CD8-positive, alpha-beta memory T cell (primary cell): ENCODE results near the gene SEMA5A. TPM values are rescaled to one million over a fixed set of nuclear protein-coding genes. Genes with fewer than 3 reads are reported as not detected.

Experiments
- CTCF ChIA-PET: fragments of 350-600 bp; sonication (Branson Sonifier 250); formaldehyde crosslinking; loops from one replicate; lab custom pipeline; 2021; ENCODE audit warnings: antibody characterized with exemption; lab: Charles Lee
- POLR2A ChIA-PET: fragments of 350-600 bp; sonication (Branson Sonifier 250); formaldehyde crosslinking; loops from one replicate; lab custom pipeline; 2021; ENCODE audit warnings: antibody characterized with exemption; lab: Charles Lee
- DNase-seq, 5 donors: peaks; one replicate each; pipeline versions ENCODE4 v3.0.0 to v3.0.0-alpha.2; 2020 to 2022; ENCODE audit warnings: mixed read lengths in 1 of 5
- H3K27ac ChIP-seq: one replicate; pipeline ENCODE4 v1.7.0; 2013; ENCODE audit warnings: low read depth, mild to moderate bottlenecking, low read length, moderate library complexity
- H3K27me3 ChIP-seq: 2 replicates; pipeline ENCODE4 v1.7.0; 2013; ENCODE audit warnings: low read length, mild to moderate bottlenecking; ENCODE audit not compliant: insufficient read depth, poor library complexity, severe bottlenecking
- H3K36me3 ChIP-seq: 2 replicates; pipeline ENCODE4 v1.7.0; 2013; ENCODE audit warnings: mild to moderate bottlenecking, low read length, moderate library complexity; ENCODE audit not compliant: insufficient read depth
- H3K4me1 ChIP-seq: 2 replicates; pipeline ENCODE4 v1.7.0; 2013; ENCODE audit warnings: mild to moderate bottlenecking, low read length, moderate library complexity; ENCODE audit not compliant: insufficient read depth
- H3K4me3 ChIP-seq: 2 replicates; pipeline ENCODE4 v1.7.0; 2013; ENCODE audit warnings: mild to moderate bottlenecking, low read length
- H3K9me3 ChIP-seq: 2 replicates; pipeline ENCODE4 v1.7.0; 2013; ENCODE audit warnings: mild to moderate bottlenecking, low read length
- H3K27ac Mint-ChIP-seq, 8 donors: one replicate each; pipeline ENCODE4 v1.8.0; 2020 to 2021; ENCODE audit warnings: mixed read lengths in 8 of 8, mild to moderate bottlenecking in 6 of 8, inconsistent platforms in 3 of 8, moderate library complexity in 3 of 8
- H3K27me3 Mint-ChIP-seq, 2 donors: one replicate each; pipeline ENCODE4 v1.8.0; 2020 to 2021; ENCODE audit warnings: mixed read lengths in 2 of 2, mild to moderate bottlenecking in 1 of 2, moderate library complexity in 1 of 2
- H3K36me3 Mint-ChIP-seq, 3 donors: one replicate each; pipeline ENCODE4 v1.8.0; 2020 to 2021; ENCODE audit warnings: mixed read lengths in 3 of 3, inconsistent platforms in 1 of 3, mild to moderate bottlenecking in 1 of 3
- H3K4me1 Mint-ChIP-seq, 3 donors: one replicate each; pipeline ENCODE4 v1.8.0; 2020 to 2021; ENCODE audit warnings: mixed read lengths in 3 of 3, inconsistent platforms in 1 of 3, mild to moderate bottlenecking in 1 of 3
- H3K4me3 Mint-ChIP-seq, 7 donors: one replicate each; pipeline ENCODE4 v1.8.0; 2020 to 2021; ENCODE audit warnings: mixed read lengths in 7 of 7, mild to moderate bottlenecking in 6 of 7, moderate library complexity in 4 of 7, inconsistent platforms in 2 of 7
- H3K9me3 Mint-ChIP-seq, 5 donors: one replicate each; pipeline ENCODE4 v1.8.0; 2020 to 2022; ENCODE audit warnings: mixed read lengths in 5 of 5, mild to moderate bottlenecking in 3 of 5, moderate library complexity in 2 of 5, inconsistent platforms in 1 of 5
- polyA plus RNA-seq: library from polyadenylated mRNA; unstranded; fragments of 300-500 nt; fragmentation: Illumina TruSeq; gene quantifications from one replicate; pipeline ENCODE4 v1.2.3, GENCODE V29; 2021
- total RNA-seq, 2 experiments: library from RNA; stranded (reverse); gene quantifications; one replicate each; pipeline ENCODE4 v1.2.3, GENCODE V29; 2021

The SEMA5A gene
- total and polyA plus RNA-seq, 3 experiments from 2014 or later: not detected

DNA sequence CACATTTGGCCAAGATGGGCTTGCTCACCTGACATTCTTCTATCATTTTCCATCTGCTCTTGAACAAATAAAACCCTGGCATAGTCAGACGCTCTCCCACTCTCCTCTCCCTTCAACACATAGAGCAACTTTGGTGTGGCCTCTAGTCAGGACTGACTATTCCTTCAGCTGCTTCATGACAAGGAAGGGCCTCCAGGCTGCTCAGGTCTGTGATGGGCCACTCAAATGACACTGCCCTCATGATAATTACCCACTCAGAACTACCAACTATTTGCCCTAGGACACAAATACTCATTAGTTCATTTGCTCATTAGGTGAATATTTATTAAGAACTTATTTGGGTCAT lies 376.3 kb downstream of the SEMA5A start:
- CTCF ChIA-PET: no interaction called here
- Histone ChIP-seq H3K4me1 (no peaks in the 10 kb centered on the region), H3K36me3 (no peaks in the 10 kb centered on the region), H3K27ac (no peak overlapping the region), H3K9me3 (no peaks in the 10 kb centered on the region), H3K4me3 (no peak overlapping the region), H3K27me3 (no peaks in the 10 kb centered on the region)
- DNase-seq: no peak
- peaks cover 0 to 13% (median 6%) of the 10 kb centered on the region in 5 donors for H3K9me3 Mint-ChIP-seq
- no peaks in the 10 kb centered on the region for H3K27me3 Mint-ChIP-seq
- POLR2A ChIA-PET: no interaction called here
- H3K27ac Mint-ChIP-seq: no peak overlapping the region
- no peaks in the 10 kb centered on the region for H3K4me1 Mint-ChIP-seq
- H3K4me3 Mint-ChIP-seq: no peak overlapping the region
- H3K36me3 Mint-ChIP-seq: no peaks in the 10 kb centered on the region

DNA sequence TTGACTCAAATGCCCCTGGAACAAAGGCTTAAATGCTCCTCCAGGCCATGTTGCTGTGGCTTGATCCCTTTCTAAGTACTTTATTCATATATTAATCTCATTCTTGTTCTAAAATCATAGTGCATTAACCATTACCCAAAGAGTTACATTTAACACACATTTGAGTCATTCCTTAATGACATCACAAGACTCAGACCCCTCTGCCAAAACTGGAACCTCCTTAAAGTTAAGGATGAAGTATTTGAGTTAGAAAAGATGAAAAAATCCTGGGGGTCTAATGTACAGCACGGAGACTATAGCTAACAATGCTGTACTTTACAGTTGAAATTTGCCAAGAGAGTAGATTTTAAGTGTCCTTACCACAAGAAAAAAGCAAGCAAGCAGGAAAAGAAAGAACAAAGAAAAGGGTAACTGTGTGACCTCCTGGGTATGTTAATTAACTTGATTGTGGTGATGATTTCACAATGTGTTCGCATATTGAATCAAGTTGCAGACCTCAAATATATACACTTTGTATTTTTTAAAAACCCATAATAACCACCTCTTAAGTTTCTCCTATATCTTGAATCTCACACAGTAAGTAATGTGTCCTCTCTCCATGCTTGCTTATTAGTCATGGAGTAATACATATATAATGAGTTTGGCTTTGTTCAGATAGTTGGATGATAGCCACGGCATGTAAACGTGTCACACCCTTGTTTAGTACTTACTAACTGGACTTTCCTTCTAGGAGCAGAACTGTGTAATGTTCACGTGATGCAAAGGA lies 376.9 kb downstream of the SEMA5A start:
- POLR2A ChIA-PET: no interaction called here
- no peak overlapping the region for H3K27ac ChIP-seq
- H3K9me3 Mint-ChIP-seq: peaks cover 0 to 13% (median 6%) of the 10 kb centered on the region in 5 donors

GRCh38 chr5:9166202-9167112 lies 379.4 kb downstream of the SEMA5A start:
- no peaks in the 10 kb centered on the region for H3K36me3 ChIP-seq
- H3K9me3 ChIP-seq: no peaks in the 10 kb centered on the region
- Mint-ChIP-seq H3K4me3 (no peak overlapping the region), H3K36me3 (no peaks in the 10 kb centered on the region), H3K27me3 (no peaks in the 10 kb centered on the region), H3K27ac (peak overlapping the region in 1 of 8 donors; percentile 50), H3K9me3 (peaks cover 0 to 9% (median 6%) of the 10 kb centered on the region in 5 donors), H3K4me1 (no peaks in the 10 kb centered on the region)
- no peaks in the 10 kb centered on the region for H3K27me3 ChIP-seq
- no peak for DNase-seq
- H3K27ac ChIP-seq: no peak overlapping the region
- POLR2A ChIA-PET: no interaction called here
- CTCF ChIA-PET: no interaction called here
- no peaks in the 10 kb centered on the region for H3K4me1 ChIP-seq
- H3K4me3 ChIP-seq: no peak overlapping the region

More for the DNA sequence above, 376.9 kb downstream of the SEMA5A start:
- Mint-ChIP-seq H3K36me3 (no peaks in the 10 kb centered on the region), H3K27me3 (no peaks in the 10 kb centered on the region), H3K27ac (no peak overlapping the region), H3K4me1 (no peaks in the 10 kb centered on the region), H3K4me3 (no peak overlapping the region)
- CTCF ChIA-PET: interaction anchor here (0.8 kb wide), 1 partner anchor 106 kb away, joined by 3 read pairs; no protein-coding TSS in a partner anchor
- H3K4me3 ChIP-seq: no peak overlapping the region
- no peaks in the 10 kb centered on the region for H3K27me3 ChIP-seq
- no peaks in the 10 kb centered on the region for H3K36me3 ChIP-seq
- no peak for DNase-seq
- no peaks in the 10 kb centered on the region for H3K9me3 ChIP-seq
- no peaks in the 10 kb centered on the region for H3K4me1 ChIP-seq

DNA sequence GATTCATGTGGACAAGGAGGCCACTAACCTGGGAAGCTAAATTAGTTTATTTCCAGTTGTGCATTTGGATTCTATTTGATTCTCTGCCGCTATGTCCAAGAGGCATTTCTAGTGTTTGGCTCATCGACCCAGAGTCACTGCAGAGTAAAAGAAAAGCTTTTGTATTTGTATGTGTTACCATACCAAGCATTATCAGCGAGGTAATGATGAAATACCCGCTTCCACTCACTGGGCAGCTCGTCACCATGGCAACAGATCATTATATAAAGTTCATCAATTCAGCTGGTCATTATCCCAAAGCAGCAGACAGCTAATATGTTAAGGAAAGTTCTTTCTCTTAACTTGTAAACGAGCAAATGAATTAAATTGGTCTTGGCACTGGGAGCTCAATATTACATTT lies 380.3 kb downstream of the SEMA5A start:
- no peak for DNase-seq
- CTCF ChIA-PET: no interaction called here
- H3K9me3 Mint-ChIP-seq: peaks cover 0 to 9% (median 3%) of the 10 kb centered on the region in 5 donors
- H3K9me3 ChIP-seq: no peaks in the 10 kb centered on the region
- no peaks in the 10 kb centered on the region for H3K36me3 Mint-ChIP-seq
- no peaks in the 10 kb centered on the region for H3K4me1 Mint-ChIP-seq
- no peak overlapping the region for H3K27ac Mint-ChIP-seq
- POLR2A ChIA-PET: no interaction called here
- H3K27me3 Mint-ChIP-seq: no peaks in the 10 kb centered on the region
- no peaks in the 10 kb centered on the region for H3K36me3 ChIP-seq
- no peaks in the 10 kb centered on the region for H3K4me1 ChIP-seq
- H3K4me3 Mint-ChIP-seq: no peak overlapping the region
- no peak overlapping the region for H3K27ac ChIP-seq
- no peak overlapping the region for H3K4me3 ChIP-seq
- no peaks in the 10 kb centered on the region for H3K27me3 ChIP-seq

DNA sequence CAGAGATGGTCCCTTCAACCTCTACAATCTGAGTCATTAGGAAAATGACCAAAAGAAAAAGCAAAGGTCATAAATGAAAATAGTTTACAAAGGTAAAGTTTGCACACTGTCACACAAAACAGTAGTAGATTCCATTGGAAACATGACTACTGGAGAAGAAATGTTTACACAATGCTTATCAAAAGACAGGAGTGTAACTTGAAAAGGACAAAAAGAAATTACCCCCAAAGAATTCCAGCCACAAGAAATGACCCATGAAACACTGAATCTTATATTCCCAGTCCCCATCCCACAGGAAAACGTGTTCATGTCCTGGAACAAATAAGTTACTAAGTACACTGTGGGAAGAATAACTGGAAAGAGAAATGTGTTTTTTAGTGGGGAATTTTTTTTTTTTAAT lies 385.1 kb downstream of the SEMA5A start:
- H3K36me3 Mint-ChIP-seq: no peaks in the 10 kb centered on the region
- H3K4me1 Mint-ChIP-seq: no peaks in the 10 kb centered on the region
- Histone ChIP-seq H3K4me1 (no peaks in the 10 kb centered on the region), H3K4me3 (no peak overlapping the region), H3K27ac (no peak overlapping the region), H3K27me3 (no peaks in the 10 kb centered on the region), H3K36me3 (no peaks in the 10 kb centered on the region), H3K9me3 (no peaks in the 10 kb centered on the region)
- H3K9me3 Mint-ChIP-seq: peaks cover 0 to 10% (median 2%) of the 10 kb centered on the region in 5 donors
- no peaks in the 10 kb centered on the region for H3K27me3 Mint-ChIP-seq
- no peak for DNase-seq
- H3K27ac Mint-ChIP-seq: no peak overlapping the region
- ChIA-PET CTCF (no interaction called here), POLR2A (no interaction called here)
- H3K4me3 Mint-ChIP-seq: no peak overlapping the region

DNA sequence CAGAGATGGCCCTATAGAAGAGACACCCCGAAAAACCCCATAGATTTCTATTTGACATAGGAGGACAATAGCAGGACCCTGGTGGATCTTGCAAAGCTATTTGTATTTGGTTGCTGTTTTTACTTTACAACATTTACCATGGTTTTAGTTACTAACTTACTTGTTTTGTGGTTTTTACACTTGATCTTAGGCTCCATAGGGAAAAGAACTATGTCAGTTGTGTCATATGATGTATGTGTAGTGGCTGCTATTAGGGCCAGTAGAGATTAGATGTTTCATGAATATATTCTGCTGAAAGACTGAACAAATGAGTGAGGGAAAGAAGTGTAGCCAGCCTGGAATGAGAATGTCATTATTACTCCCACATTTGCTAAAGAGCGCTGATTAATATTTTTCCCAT lies 388.1 kb downstream of the SEMA5A start:
- H3K4me1 Mint-ChIP-seq: no peaks in the 10 kb centered on the region

GRCh38 chr5:9157020-9157419 lies 388.9 kb downstream of the SEMA5A start:
- no peaks in the 10 kb centered on the region for H3K4me1 ChIP-seq
- no peak overlapping the region for H3K4me3 Mint-ChIP-seq
- no peaks in the 10 kb centered on the region for H3K27me3 Mint-ChIP-seq
- no peaks in the 10 kb centered on the region for H3K36me3 Mint-ChIP-seq
- no peak overlapping the region for H3K27ac ChIP-seq
- peaks cover 0 to 13% (median 4%) of the 10 kb centered on the region in 5 donors for H3K9me3 Mint-ChIP-seq
- ChIA-PET CTCF (no interaction called here), POLR2A (no interaction called here)
- H3K9me3 ChIP-seq: no peaks in the 10 kb centered on the region
- no peak overlapping the region for H3K27ac Mint-ChIP-seq
- H3K27me3 ChIP-seq: no peaks in the 10 kb centered on the region
- no peak overlapping the region for H3K4me3 ChIP-seq
- no peak for DNase-seq
- H3K4me1 Mint-ChIP-seq: no peaks in the 10 kb centered on the region
- H3K36me3 ChIP-seq: no peaks in the 10 kb centered on the region

More for the DNA sequence above, 388.1 kb downstream of the SEMA5A start:
- no peak overlapping the region for H3K4me3 ChIP-seq
- H3K36me3 ChIP-seq: no peaks in the 10 kb centered on the region
- H3K9me3 ChIP-seq: no peaks in the 10 kb centered on the region
- H3K9me3 Mint-ChIP-seq: peaks cover 0 to 13% (median 4%) of the 10 kb centered on the region in 5 donors
- no peaks in the 10 kb centered on the region for H3K27me3 Mint-ChIP-seq
- ChIA-PET CTCF (no interaction called here), POLR2A (no interaction called here)
- H3K4me1 ChIP-seq: no peaks in the 10 kb centered on the region
- no peak for DNase-seq
- no peak overlapping the region for H3K27ac Mint-ChIP-seq
- H3K27me3 ChIP-seq: no peaks in the 10 kb centered on the region
- no peaks in the 10 kb centered on the region for H3K36me3 Mint-ChIP-seq
- H3K27ac ChIP-seq: no peak overlapping the region
- no peak overlapping the region for H3K4me3 Mint-ChIP-seq

DNA sequence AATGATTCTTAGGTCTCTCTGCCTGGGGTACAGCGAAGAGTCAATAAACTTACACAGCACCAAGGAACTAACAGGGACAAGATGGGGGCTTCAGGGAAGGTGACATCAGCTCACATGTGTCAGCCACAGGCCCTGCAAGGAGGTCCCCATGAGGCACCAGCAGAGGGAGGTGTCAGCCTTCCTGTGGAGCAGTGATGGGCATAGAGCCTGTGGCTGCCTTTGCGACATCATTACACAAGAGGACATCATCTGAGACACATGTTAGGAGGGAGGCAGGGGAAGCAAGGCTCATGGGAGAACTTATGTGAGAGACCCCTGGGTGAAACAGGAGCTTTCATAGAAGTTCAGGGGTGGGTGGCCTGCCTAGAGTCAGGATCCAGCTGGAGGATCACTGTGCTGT lies 389.6 kb downstream of the SEMA5A start:
- H3K27ac ChIP-seq: no peak overlapping the region
- no peaks in the 10 kb centered on the region for H3K9me3 ChIP-seq
- Mint-ChIP-seq H3K4me3 (no peak overlapping the region), H3K27ac (no peak overlapping the region), H3K27me3 (no peaks in the 10 kb centered on the region), H3K9me3 (peaks cover 0 to 13% (median 4%) of the 10 kb centered on the region in 5 donors), H3K36me3 (no peaks in the 10 kb centered on the region), H3K4me1 (no peaks in the 10 kb centered on the region)
- no peaks in the 10 kb centered on the region for H3K36me3 ChIP-seq
- DNase-seq: no peak
- ChIA-PET POLR2A (no interaction called here), CTCF (no interaction called here)
- H3K4me3 ChIP-seq: no peak overlapping the region
- H3K4me1 ChIP-seq: no peaks in the 10 kb centered on the region
- no peaks in the 10 kb centered on the region for H3K27me3 ChIP-seq
